NT2/D1 (cell line): ENCODE measurements around the gene VWA8.

Experiments
- YY1 ChIP-seq: IDR thresholded peaks from 2 replicates; pipeline ENCODE4 v1.6.1; 2011; ENCODE audit not compliant: insufficient read length, insufficient read depth
- ZNF274 ChIP-seq: IDR thresholded peaks from 2 replicates; pipeline ENCODE4 v1.6.1; 2011; ENCODE audit warnings: mild to moderate bottlenecking, low read depth, low read length

- TF ChIP-seq YY1 = no peak
- TF ChIP-seq ZNF274 = no peak
These were observed 135.2 kb downstream of the VWA8 start for GRCh38 chr13:41825691-41826090.
